ENCODE results near the gene KIR3DL3. TPM values are rescaled to one million over a fixed set of nuclear protein-coding genes. Genes with fewer than 3 reads are reported as not detected.
"Not testable (repeated sequence)": the region's sequence is repeated elsewhere in the genome, so short reads cannot be mapped to it uniquely, and the experiment has no call there.

Gene KIR3DL3
- total RNA-seq, 1 experiment from 2014 or later, result not detected

GRCh38 chr19:54750276-54750675 is 26.0 kb downstream of the KIR3DL3 start:
- H3K9me3 ChIP-seq (replicated peaks); H3K36me3 ChIP-seq; H3K27me3 ChIP-seq; H3K4me3 ChIP-seq; H3K27ac ChIP-seq; H3K4me1 ChIP-seq; DNase-seq: not testable (repeated sequence)

DNA sequence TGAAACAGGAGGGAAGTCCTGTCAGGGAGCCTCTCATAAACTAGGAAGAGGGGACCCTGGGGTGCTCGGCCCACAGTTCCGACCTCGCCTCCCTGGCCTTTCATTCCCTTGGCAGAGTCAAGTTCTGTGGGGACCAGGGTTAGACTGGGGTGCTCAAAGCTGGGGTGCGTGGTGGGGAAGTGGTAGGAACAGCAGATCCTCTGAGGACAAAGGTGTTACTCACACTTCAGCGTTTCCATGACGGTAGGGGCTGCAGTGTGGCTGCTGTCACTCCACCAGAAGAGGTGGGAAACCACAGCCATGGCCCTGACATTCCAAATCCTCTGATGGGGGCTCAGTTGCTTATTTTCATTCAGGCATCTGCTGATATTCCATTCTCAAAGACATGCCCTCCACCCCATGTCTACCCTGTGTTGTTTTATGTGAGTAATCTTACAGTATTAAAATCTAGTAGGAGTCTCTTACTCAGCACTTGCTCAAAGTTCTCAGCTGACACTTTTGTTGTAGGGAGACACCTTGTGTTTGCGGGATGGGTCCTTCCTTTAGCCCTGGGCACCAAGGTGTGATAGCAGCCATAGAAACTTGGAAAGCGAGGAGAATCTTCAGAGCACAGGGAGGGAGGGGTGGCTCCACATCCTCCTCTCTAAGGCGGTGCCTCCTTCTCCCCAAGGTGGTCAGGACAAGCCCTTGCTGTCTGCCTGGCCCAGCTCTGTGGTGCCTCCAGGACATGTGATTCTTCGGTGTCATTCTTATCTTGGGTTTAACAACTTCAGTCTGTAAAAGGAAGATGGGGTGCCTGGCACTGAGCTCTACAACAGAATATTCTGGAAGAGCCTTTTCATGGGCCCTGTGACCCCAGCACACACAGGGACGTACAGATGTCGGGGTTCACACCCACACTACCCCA is 32.2 kb downstream of the KIR3DL3 start:
- H3K4me3 ChIP-seq; H3K27ac ChIP-seq; H3K9me3 ChIP-seq (replicated peaks); H3K27me3 ChIP-seq; H3K4me1 ChIP-seq; DNase-seq; H3K36me3 ChIP-seq: not testable (repeated sequence)

GRCh38 chr19:54758577-54758976 is 34.3 kb downstream of the KIR3DL3 start:
- not testable (repeated sequence) for DNase-seq; H3K4me1 ChIP-seq; H3K27ac ChIP-seq; H3K36me3 ChIP-seq; H3K27me3 ChIP-seq; H3K4me3 ChIP-seq; H3K9me3 ChIP-seq (replicated peaks)

GRCh38 chr19:54764219-54764618 is 40.0 kb downstream of the KIR3DL3 start:
- DNase-seq; H3K4me1 ChIP-seq; H3K9me3 ChIP-seq (replicated peaks); H3K27me3 ChIP-seq; H3K4me3 ChIP-seq; H3K27ac ChIP-seq; H3K36me3 ChIP-seq: not testable (repeated sequence)

DNA sequence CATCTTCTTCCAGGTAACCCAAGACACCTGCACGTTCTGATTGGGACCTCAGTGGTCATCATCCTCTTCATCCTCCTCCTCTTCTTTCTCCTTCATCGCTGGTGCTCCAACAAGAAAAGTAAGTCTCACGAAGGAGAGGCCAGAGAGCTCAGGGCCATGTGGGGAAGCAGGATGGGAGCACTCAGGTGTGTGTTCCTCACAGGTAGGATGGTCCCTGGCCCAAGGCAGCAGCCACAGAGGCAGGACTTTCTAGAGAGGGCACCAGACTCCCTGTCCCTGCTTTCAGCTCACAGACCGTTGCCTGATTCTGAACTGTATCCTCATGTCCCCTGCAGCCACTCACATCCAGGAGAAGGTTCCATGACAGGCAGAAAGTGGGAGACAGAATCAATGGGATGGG is 42.2 kb downstream of the KIR3DL3 start:
- H3K27me3 ChIP-seq; H3K4me1 ChIP-seq; H3K4me3 ChIP-seq; DNase-seq; H3K36me3 ChIP-seq; H3K27ac ChIP-seq; H3K9me3 ChIP-seq (replicated peaks): not testable (repeated sequence)

GRCh38 chr19:54769646-54770045 is 45.4 kb downstream of the KIR3DL3 start, which contains the start of gene KIR2DL1:
TSS of gene KIR2DL1 (plus strand) at chr19:54769793. CDS start at chr19:54769851, 58 bp downstream.
- not testable (repeated sequence) for H3K36me3 ChIP-seq; H3K4me3 ChIP-seq; H3K4me1 ChIP-seq; H3K27me3 ChIP-seq; H3K9me3 ChIP-seq (replicated peaks); H3K27ac ChIP-seq; DNase-seq

- H3K36me3 ChIP-seq; H3K9me3 ChIP-seq (replicated peaks); H3K4me1 ChIP-seq; H3K4me3 ChIP-seq; H3K27me3 ChIP-seq; DNase-seq; H3K27ac ChIP-seq: not testable (repeated sequence)
These were observed 46.3 kb downstream of the KIR3DL3 start for GRCh38 chr19:54770511-54770910.

- not testable (repeated sequence) for H3K4me1 ChIP-seq; H3K27ac ChIP-seq; H3K4me3 ChIP-seq; H3K27me3 ChIP-seq; H3K9me3 ChIP-seq (replicated peaks); DNase-seq; H3K36me3 ChIP-seq
These were observed 47.0 kb downstream of the KIR3DL3 start for GRCh38 chr19:54771018-54771960.

- H3K27me3 ChIP-seq; DNase-seq; H3K4me1 ChIP-seq; H3K4me3 ChIP-seq; H3K27ac ChIP-seq; H3K36me3 ChIP-seq; H3K9me3 ChIP-seq (replicated peaks): not testable (repeated sequence)
These were observed 48.4 kb downstream of the KIR3DL3 start for GRCh38 chr19:54772666-54773065.

DNA sequence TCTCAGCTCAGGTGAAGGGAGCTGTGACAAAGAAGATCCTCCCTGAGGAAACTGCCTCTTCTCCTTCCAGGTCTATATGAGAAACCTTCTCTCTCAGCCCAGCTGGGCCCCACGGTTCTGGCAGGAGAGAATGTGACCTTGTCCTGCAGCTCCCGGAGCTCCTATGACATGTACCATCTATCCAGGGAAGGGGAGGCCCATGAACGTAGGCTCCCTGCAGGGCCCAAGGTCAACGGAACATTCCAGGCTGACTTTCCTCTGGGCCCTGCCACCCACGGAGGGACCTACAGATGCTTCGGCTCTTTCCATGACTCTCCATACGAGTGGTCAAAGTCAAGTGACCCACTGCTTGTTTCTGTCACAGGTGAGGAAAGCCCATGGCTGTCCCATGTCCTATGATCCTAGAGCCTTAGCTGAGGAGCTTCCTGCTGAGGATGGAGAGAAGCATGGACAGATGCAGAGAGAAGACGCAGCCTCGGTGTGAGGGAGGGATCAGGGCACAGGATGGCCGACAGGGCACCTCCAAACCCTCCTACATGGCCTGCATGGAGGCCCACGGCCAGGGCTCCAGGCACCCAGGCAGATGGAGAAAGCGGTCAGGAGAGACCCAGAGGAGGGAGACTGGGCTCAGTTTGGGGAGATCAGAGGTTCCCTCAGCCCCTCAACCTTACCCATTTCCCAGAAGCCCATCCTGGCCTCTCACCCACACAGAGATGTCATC is 51.0 kb downstream of the KIR3DL3 start:
- not testable (repeated sequence) for H3K4me1 ChIP-seq; H3K27ac ChIP-seq; H3K36me3 ChIP-seq; H3K9me3 ChIP-seq (replicated peaks); DNase-seq; H3K27me3 ChIP-seq; H3K4me3 ChIP-seq

GRCh38 chr19:54775830-54776229 is 51.6 kb downstream of the KIR3DL3 start:
- H3K4me3 ChIP-seq; H3K27me3 ChIP-seq; H3K4me1 ChIP-seq; H3K9me3 ChIP-seq (replicated peaks); DNase-seq; H3K36me3 ChIP-seq; H3K27ac ChIP-seq: not testable (repeated sequence)

DNA sequence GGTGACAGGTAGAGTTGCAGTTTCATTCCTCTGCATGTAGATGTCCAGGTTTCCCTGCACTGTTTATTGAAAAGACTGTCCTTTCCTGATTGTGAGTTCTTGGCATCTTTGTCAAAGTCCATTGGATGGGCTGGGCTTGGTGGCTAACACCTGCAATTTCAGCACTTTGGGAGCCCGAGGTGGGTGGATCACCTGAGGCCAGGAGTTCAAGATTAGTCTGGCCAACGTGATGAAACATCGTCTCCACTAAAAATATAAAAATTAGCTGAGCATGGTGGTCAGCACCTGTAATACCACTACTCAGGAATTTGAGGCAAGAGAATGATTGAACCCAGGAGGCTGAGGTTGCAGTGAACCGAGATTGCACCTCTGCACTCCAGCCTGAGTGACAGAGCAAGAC is 53.6 kb downstream of the KIR3DL3 start:
- DNase-seq; H3K4me1 ChIP-seq; H3K27me3 ChIP-seq; H3K27ac ChIP-seq; H3K36me3 ChIP-seq; H3K4me3 ChIP-seq; H3K9me3 ChIP-seq (replicated peaks): not testable (repeated sequence)

DNA sequence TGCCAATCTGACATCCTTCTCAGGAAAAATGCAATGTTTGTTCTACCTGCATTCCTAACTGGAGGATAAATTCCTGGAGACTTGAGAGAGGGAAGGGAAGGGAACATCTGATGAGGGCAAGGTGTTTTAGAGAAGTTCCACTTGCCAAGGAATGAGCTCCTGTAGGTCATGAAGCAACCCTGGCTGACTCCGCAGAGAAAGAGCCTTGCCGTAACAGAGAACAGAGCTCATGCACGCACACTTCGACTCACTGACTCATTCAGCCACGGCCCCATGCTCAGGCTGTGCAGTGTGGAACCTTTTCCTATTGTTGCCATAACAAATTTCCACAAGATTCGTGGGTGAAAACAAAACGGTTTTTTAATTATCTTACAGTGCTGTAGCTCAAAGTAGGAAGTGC is 54.7 kb downstream of the KIR3DL3 start:
- H3K9me3 ChIP-seq (replicated peaks); H3K4me3 ChIP-seq; H3K4me1 ChIP-seq; H3K27me3 ChIP-seq; H3K36me3 ChIP-seq; DNase-seq; H3K27ac ChIP-seq: not testable (repeated sequence)

DNA sequence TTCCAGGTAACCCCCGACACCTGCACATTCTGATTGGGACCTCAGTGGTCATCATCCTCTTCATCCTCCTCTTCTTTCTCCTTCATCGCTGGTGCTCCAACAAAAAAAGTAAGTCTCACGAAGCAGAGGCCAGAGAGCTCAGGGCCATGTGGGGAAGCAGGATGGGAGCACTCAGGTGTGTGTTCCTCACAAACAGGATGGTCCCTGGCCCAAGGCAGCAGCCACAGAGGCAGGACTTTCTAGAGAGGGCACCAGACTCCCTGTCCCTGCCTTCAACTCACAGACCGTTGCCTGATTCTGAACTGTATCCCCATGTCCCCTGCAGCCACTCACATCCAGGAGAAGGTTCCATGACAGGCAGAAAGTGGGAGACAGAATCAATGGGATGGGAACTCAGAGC is 58.7 kb downstream of the KIR3DL3 start:
- not testable (repeated sequence) for H3K27me3 ChIP-seq; H3K27ac ChIP-seq; H3K36me3 ChIP-seq; DNase-seq; H3K9me3 ChIP-seq (replicated peaks); H3K4me3 ChIP-seq; H3K4me1 ChIP-seq

Measured in SJCRH30 (cell line).